22Rv1 (cell line): Measurements from ENCODE around the gene PHF12.
A peak's percentile ranks its signal among the peaks of the same experiment; 100 is the strongest.

Experiments used
- H3K27ac ChIP-seq: fragments of 450-650 bp; 2 replicates; pipeline ENCODE4 v1.5.1; 2017
- ZFX ChIP-seq: fragments of 450-650 bp; IDR thresholded peaks from 2 replicates; pipeline ENCODE4 v1.6.1; 2017; ENCODE audit warnings: antibody characterized with exemption, borderline replicate concordance
- TF ChIP-seq, protein P1 (sequence below): fragments of 450-650 bp; IDR thresholded peaks from 2 replicates; pipeline ENCODE4 v1.5.1; 2017; ENCODE audit warnings: mild to moderate bottlenecking

Gene PHF12

DNA sequence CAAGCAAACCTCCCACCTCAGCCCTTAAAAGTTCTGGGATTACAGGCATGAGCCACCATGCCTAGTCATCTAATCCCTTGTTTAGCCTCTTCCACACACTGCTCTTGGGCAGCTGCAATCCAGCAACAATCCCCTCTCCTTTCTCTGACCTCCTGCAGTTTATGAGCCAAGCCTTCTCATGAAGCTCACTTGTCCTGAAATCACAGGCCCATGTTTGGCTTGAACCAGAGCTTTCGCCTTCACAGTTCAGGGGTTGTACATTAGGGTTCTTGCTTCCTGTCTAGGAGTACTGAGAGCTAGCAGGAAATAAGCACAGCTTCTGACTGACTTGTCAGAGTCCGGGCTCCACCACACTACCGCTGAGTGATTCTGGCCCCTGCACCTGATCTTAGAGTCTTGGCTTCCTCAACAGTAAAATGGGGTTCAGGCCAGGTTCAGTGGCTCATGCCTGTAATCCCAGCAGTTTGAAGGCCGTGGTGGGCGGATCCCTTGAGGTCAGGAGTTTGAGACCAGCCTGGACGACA is 80.2 kb downstream of the PHF12 start:
- H3K27ac ChIP-seq = no peak overlapping the region
- TF ChIP-seq, protein P1, sequence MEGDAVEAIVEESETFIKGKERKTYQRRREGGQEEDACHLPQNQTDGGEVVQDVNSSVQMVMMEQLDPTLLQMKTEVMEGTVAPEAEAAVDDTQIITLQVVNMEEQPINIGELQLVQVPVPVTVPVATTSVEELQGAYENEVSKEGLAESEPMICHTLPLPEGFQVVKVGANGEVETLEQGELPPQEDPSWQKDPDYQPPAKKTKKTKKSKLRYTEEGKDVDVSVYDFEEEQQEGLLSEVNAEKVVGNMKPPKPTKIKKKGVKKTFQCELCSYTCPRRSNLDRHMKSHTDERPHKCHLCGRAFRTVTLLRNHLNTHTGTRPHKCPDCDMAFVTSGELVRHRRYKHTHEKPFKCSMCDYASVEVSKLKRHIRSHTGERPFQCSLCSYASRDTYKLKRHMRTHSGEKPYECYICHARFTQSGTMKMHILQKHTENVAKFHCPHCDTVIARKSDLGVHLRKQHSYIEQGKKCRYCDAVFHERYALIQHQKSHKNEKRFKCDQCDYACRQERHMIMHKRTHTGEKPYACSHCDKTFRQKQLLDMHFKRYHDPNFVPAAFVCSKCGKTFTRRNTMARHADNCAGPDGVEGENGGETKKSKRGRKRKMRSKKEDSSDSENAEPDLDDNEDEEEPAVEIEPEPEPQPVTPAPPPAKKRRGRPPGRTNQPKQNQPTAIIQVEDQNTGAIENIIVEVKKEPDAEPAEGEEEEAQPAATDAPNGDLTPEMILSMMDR = no peak
- TF ChIP-seq ZFX = no peak

DNA sequence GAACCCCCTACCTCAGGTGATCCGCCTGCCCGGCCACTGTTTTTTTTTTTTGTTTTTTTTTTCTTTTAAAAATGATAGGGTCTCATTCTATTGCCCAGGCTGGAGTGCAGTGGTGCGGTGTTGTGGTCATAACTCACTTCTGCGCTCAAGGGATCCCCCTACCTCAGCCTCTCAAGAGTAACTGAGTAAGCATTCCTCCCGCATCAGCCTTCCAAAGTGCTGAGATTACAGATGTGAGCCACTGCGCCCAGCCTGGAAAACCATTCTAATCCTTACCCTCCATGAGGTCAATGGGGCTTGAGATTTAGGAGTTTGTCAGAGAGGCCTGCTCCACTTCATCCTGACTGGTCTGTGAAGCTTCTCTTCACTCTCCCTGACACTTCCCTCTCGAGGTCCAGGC is 84.0 kb downstream of the PHF12 start:
- TF ChIP-seq, protein P1 = no peak
- TF ChIP-seq ZFX = no peak
- no peak overlapping the region for H3K27ac ChIP-seq

DNA sequence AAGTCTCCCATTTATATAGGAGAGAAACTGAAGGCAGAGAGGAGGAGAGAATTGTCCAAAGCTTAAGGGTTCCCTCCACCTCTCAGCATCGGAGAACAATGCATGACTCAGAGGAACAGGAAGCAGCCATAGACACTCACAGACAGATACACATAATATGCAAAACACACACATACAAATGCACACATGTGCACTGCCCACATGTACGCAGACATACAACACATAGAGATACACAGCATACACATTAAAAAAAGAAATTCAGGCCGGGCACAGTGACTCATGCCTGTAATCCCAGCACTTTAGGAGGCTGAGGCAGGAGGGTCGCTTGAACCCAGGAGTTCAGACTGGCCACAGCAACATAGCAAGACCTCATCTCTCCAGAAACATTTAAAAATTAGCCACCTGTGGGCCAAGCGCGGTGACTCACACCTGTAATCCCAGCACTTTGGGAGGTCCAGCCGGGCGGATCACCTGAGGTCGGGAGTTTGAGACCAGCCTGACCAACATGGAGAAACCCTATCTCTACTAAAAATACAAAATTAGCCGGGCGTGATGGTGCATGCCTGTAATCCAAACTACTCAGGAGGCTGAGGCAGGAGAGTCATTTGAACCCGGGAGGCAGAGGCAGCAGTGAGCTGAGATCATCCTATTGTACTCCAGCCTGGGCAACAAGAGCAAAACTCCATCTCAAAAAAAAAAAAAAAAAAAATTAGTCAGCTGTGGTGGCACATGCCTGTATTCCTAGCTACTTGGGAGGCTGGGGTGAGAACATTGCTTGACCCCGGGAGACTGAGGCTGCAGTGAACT is 85.2 kb downstream of the PHF12 start:
- TF ChIP-seq ZFX = no peak
- TF ChIP-seq, protein P1 = no peak
- H3K27ac ChIP-seq = peak overlapping the region; percentile 52

DNA sequence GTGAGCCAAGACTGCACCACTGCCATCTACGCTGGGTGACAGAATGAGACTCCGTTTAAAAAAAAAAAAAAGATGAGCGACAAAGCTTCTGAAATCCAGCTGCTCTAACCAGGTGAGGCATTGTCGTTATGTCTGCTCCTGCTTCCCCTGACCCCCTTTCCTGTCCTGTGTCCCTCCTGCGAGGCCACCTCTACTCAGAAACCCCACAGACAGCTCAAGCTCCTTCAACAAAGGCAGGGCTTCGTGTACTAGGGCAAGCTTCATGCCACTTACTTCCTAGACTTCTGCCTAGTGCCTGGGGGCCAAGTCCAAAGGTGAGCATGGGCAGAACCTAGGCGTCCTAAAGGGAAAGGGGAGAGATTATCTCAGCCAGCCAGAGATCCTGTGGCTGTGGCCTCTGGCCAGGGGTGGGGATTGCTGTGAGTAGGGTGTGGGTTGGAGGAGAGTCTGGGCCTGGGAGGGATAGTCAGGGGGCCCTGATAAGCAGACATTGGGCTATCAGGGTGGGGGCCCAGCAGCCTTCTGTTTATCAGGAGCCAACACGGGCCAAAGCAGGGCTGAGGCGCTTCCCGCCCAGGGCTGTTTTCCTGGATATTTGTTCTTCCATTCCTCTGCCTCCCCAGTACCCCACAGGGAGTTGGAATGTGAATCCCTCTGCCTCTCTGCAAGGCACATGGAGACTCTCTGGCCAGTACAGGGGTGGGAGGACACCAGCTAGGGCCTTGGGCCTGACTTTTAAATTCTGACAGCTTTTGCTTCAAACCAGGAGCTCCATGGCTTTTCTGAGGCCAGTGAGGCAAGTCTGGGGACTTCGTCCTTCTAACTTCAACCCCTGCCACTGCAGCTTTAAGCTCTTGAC is 86.1 kb downstream of the PHF12 start:
- TF ChIP-seq ZFX = no peak
- TF ChIP-seq, protein P1 = no peak
- peak overlapping the region; percentile 52 for H3K27ac ChIP-seq

DNA sequence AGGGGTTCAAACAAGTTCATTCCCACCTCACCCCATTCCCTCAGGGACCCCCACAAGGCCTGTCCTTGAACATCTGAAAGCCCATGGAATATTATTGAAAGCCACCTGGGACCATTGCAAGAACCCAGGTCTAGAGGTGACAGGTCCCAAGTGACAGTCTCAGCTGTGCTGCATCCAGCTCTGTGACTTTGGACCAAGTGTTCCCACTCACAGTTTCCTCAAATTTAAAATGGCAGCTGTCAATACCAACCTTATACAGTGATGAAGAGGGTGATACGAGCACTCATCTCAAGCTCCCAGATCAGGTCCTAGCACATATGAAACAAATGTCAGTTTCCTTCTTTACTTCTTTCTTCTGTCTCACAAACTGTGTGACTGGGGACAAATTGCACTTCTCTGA is 87.4 kb downstream of the PHF12 start:
- no peak for TF ChIP-seq ZFX
- TF ChIP-seq, protein P1 = no peak
- no peak overlapping the region for H3K27ac ChIP-seq

DNA sequence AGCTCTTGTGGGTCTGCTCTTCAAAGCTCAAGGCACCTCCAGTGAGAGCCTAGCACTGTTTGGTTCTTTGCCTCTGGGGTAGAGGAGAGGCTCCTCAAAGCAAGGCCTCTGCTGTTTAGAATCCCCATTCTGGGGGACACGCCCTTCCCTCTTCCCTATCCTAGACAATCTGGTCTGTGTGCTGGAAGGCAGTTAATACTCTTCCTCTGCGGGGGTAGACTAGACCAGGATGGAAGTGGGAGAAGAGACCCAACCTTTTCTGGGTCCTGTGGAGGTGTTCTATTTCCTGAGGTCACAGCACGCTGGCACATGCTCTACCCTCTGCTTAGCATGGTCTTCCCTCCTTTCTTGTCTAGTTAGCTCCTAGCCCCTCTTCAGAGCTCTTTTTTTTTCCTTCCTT is 88.8 kb downstream of the PHF12 start:
- H3K27ac ChIP-seq = 0 out of 2 replicates have a peak overlapping the region, but pooled peaks have one; percentile 23

More for the DNA sequence above, 88.8 kb downstream of the PHF12 start:
- no peak for TF ChIP-seq ZFX
- TF ChIP-seq, protein P1 = no peak
